PFSK-1 (cell line): ENCODE measurements around the gene NDUFB4.

Experiments used
- POLR2AphosphoS5 ChIP-seq: IDR thresholded peaks from 2 replicates; pipeline ENCODE4 v1.6.1; 2012; ENCODE audit warnings: low read depth, mild to moderate bottlenecking, control low read depth, low read length, moderate library complexity
- TAF1 ChIP-seq: IDR thresholded peaks from 2 replicates; pipeline ENCODE4 v1.6.1; 2012; ENCODE audit warnings: low read length, control low read depth, borderline replicate concordance; ENCODE audit not compliant: insufficient read depth

DNA sequence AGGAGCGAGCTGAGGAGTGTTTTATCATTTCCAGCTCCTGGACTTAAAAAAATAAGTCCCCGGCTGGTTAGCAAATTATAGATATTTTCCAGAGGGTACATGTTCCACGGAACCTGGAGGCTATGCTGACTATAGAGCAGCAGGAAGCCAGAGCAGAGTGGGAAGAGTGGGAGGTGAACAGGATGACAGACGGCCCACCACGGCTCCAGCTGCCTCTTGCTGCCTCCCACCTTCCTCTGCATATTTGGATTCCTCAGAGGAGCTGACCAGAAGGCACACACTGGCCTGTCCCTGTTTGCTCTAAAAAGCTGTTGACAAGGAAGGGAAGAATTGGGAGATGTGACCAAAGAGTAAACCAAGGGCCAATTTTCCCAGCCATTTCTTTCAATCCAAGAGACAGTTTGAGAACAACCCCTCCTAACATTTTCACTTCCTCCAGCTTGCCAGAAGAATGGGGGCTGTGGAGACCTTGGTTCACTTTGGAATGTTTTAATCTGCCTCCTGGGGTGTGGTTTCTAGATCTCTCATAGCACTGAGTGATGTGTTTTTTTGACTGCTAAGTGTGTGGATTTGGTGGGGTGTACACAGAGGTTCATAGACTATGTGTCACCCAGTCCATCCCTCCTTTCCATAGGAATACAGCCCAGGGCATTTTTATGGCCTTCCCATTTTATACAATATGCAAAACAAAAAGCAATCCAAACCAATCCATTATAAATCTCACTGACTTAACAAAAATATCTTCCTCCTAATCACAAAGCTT lies 49.1 kb downstream of the NDUFB4 start:
- TF ChIP-seq POLR2AphosphoS5, result no peak
- TF ChIP-seq TAF1, result no peak
